ENCODE results near the gene BAZ1A.
"Not testable (repeated sequence)": the region's sequence is repeated elsewhere in the genome, so short reads cannot be mapped to it uniquely, and the experiment has no call there.

- not testable (repeated sequence) for TF ChIP-seq CTCF, POLR2AphosphoS5 (IDR thresholded peaks at IDR 0.05)
Measured at GRCh38 chr14:34737079-34737478, 138.1 kb downstream of the BAZ1A start.
